ENCODE measurements around the gene POLN. TPM values are rescaled to one million over a fixed set of nuclear protein-coding genes. Genes with fewer than 3 reads are reported as not detected.
"Not testable (repeated sequence)": the region's sequence is repeated elsewhere in the genome, so short reads cannot be mapped to it uniquely, and the experiment has no call there.

Gene POLN
- total RNA-seq, 1 experiment from 2014 or later: 1.2 TPM

DNA sequence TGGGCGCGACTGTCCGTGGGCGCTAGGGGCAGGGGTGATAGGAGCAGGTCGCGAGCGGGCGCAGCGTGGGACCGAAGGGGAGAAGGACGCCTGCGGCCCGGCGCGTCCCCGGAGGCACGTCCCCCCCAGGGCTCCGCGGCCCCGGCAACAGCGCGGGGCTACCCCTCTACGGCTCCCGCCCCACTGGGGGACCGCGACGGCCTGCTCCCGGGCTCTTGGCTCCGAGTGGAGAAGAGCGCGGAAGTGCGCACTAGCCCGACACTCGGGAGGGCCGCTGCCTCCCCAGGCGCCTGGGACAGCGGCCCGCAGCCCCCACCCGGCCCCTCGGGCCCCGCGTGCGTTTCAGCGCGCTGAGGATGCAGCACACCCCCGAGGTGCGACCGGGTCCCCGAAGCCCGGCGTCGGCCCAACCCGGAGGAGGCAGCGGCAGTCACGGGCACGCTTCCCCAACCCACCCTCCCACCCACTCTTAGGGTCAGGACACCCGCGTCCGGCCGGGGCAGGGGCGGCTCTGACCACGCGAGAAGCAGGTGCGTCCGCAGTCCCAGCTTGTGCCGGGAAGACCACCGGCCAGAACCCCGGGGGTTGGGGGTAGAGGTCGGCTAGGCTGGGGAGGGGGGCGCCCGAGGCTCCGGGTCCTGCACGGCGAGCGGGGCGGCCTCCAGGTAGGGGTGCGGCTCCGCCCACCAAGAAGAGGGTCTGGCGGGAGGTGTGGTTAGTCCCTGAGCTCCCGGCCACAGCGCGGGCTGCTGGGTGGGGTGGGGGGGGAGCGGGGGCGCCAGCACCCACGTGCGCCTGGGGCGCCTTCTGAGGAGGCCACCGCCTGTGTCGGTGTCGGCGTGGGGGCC, 201.3 kb downstream of the POLN start:
- H3K4me1 Mint-ChIP-seq (ENCODE audit: low read depth, unreplicated experiment): peaks cover 9% of the 10 kb centered on the region
- intact Hi-C loops (cut with micrococcal nuclease; ENCODE audit: unreplicated experiment): loop anchor here (2.0 kb wide), 1 partner anchor 32 kb away; the partner anchor contains the start of gene NELFA
- H3K36me3 Mint-ChIP-seq (ENCODE audit: insufficient read depth, unreplicated experiment): peaks cover 6% of the 10 kb centered on the region
- H3K9me3 Mint-ChIP-seq (ENCODE audit: unreplicated experiment): no peaks in the 10 kb centered on the region
- H3K27ac Mint-ChIP-seq (ENCODE audit: unreplicated experiment): no peak overlapping the region
- TF ChIP-seq, protein P1, sequence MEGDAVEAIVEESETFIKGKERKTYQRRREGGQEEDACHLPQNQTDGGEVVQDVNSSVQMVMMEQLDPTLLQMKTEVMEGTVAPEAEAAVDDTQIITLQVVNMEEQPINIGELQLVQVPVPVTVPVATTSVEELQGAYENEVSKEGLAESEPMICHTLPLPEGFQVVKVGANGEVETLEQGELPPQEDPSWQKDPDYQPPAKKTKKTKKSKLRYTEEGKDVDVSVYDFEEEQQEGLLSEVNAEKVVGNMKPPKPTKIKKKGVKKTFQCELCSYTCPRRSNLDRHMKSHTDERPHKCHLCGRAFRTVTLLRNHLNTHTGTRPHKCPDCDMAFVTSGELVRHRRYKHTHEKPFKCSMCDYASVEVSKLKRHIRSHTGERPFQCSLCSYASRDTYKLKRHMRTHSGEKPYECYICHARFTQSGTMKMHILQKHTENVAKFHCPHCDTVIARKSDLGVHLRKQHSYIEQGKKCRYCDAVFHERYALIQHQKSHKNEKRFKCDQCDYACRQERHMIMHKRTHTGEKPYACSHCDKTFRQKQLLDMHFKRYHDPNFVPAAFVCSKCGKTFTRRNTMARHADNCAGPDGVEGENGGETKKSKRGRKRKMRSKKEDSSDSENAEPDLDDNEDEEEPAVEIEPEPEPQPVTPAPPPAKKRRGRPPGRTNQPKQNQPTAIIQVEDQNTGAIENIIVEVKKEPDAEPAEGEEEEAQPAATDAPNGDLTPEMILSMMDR (IDR thresholded peaks at IDR 0.05; ENCODE audit: insufficient read depth in 1 of 2, low read depth in 1 of 2, low read length in 1 of 2, severe bottlenecking in 1 of 2, unreplicated experiment in 1 of 2): no peak
- no peaks in the 10 kb centered on the region for H3K9me3 ChIP-seq
- DNase-seq: peak in 1 of 2 experiments; percentile 37
- ChIA-PET POLR2A (no interaction called here), CTCF (interaction anchor here (0.7 to 1.0 kb wide), 2 partner anchors 12 to 31 kb away, joined by 4 to 7 read pairs; no protein-coding TSS in a partner anchor)
- H3K4me3 Mint-ChIP-seq (ENCODE audit: unreplicated experiment): peak overlapping the region; percentile 85
- no TSS peak for BruUV-seq (replicated peaks)
- H3K4me3 ChIP-seq (ENCODE audit: low read depth, low read length): peak overlapping the region; percentile 87
- H3K27me3 ChIP-seq (replicated peaks; ENCODE audit: control insufficient read depth, insufficient read depth, low read length): no peaks in the 10 kb centered on the region
- H3K4me1 ChIP-seq: peaks cover 4% of the 10 kb centered on the region; the same call in 1 of the 2 replicates
- no peaks in the 10 kb centered on the region for H3K27me3 Mint-ChIP-seq (ENCODE audit: insufficient read depth, unreplicated experiment)
- no peaks in the 10 kb centered on the region for H3K36me3 ChIP-seq (ENCODE audit: control insufficient read depth, insufficient read depth, low read length)

DNA sequence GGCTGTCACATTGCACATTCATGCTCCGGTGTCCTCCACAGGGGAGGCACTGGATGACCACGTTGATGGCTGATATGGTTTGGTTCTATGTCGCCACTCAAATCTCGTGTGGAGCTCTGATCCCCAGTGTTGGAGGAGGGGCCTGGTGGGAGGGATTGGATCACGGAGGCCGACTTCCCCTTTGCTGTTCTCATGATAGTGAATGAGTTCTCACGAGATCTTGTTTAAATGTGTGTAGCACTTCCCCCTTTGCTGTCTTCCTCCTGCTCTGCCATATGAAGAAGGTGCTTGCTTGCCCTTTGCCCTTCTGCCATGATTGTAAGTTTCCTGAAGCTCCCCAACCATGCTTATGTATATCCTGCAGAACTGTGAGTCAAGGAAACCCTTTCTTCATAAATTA, 205.1 kb downstream of the POLN start:
- peak overlapping the region; percentile 76 for H3K27ac Mint-ChIP-seq (ENCODE audit: unreplicated experiment)
- peak; percentile 54 to 57 for DNase-seq
- no peaks in the 10 kb centered on the region for H3K27me3 Mint-ChIP-seq (ENCODE audit: insufficient read depth, unreplicated experiment)
- CTCF ChIA-PET: no interaction called here
- peak overlapping the region; percentile 73 for H3K4me3 Mint-ChIP-seq (ENCODE audit: unreplicated experiment)
- intact Hi-C loops (cut with micrococcal nuclease; ENCODE audit: unreplicated experiment): no loop called here
- H3K9me3 Mint-ChIP-seq (ENCODE audit: unreplicated experiment): no peaks in the 10 kb centered on the region
- H3K4me1 Mint-ChIP-seq (ENCODE audit: low read depth, unreplicated experiment): peaks cover 9% of the 10 kb centered on the region
- no peaks in the 10 kb centered on the region for H3K36me3 ChIP-seq (ENCODE audit: control insufficient read depth, insufficient read depth, low read length)
- H3K9me3 ChIP-seq: no peaks in the 10 kb centered on the region
- no peaks in the 10 kb centered on the region for H3K36me3 Mint-ChIP-seq (ENCODE audit: insufficient read depth, unreplicated experiment)
- TF ChIP-seq, protein P1 (IDR thresholded peaks at IDR 0.05; ENCODE audit: insufficient read depth in 1 of 2, low read depth in 1 of 2, low read length in 1 of 2, severe bottlenecking in 1 of 2, unreplicated experiment in 1 of 2): no peak
- POLR2A ChIA-PET: interaction anchor here (1.0 to 2.0 kb wide), 2 partner anchors 15 to 28 kb away, joined by 3 to 12 read pairs; partner anchors contain the start of gene NELFA
- no TSS peak for BruUV-seq (replicated peaks)
- peak overlapping the region; percentile 34 for H3K4me3 ChIP-seq (ENCODE audit: low read depth, low read length)
- H3K27me3 ChIP-seq (replicated peaks; ENCODE audit: control insufficient read depth, insufficient read depth, low read length): no peaks in the 10 kb centered on the region
- H3K4me1 ChIP-seq: no peaks in the 10 kb centered on the region; the same call in 1 of the 2 replicates

DNA sequence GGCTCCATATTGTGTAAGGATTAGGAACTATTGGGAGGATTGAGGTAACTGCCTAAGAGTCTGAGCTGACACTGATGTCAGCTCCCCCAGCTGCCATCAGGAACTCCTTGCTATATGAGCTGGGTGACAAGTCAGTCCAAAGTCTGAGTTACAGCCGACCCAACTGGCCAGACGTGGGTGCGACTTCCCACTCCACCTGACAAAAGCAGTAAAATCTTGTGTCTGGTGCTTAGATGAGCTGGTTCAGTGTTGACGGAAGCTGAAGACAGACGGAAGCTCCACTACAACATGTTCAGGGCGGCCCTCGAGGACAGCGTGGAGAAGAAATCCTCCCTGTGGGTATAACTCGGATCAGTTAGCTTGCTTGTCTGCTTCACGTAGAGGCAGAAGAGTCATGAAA, 205.6 kb downstream of the POLN start:
- POLR2A ChIA-PET: interaction anchor here (0.5 to 2.0 kb wide), 3 partner anchors 13 to 27 kb away, joined by 3 to 12 read pairs (median 3); partner anchors contain the start of gene NELFA

DNA sequence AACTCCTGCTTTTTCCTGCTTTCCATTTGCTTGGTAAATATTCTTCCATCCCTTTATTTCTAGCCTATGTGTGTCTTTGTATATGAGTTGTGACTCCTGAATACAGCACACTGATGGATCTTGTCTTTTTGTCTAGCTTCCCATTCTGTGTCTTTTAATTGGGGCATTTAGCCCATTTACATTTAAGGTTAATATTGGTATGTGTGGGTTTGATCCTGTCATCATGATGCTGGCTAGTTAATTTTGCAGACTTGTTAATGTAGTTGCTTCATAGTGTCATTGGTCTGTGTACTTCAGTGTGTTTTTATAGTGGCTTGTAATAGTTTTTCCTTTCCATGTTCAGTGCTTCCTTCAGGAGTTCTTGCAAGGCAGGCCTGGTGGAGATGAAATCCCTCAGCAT, 210.8 kb downstream of the POLN start:
- H3K36me3 ChIP-seq (ENCODE audit: control insufficient read depth, insufficient read depth, low read length); H3K9me3 ChIP-seq; POLR2A ChIA-PET; H3K27me3 Mint-ChIP-seq (ENCODE audit: insufficient read depth, unreplicated experiment); H3K27ac Mint-ChIP-seq (ENCODE audit: unreplicated experiment); BruUV-seq (replicated peaks); H3K9me3 Mint-ChIP-seq (ENCODE audit: unreplicated experiment); H3K4me3 Mint-ChIP-seq (ENCODE audit: unreplicated experiment); H3K4me3 ChIP-seq (ENCODE audit: low read depth, low read length); H3K4me1 Mint-ChIP-seq (ENCODE audit: low read depth, unreplicated experiment); DNase-seq; intact Hi-C loops (cut with micrococcal nuclease; ENCODE audit: unreplicated experiment); H3K36me3 Mint-ChIP-seq (ENCODE audit: insufficient read depth, unreplicated experiment); H3K27me3 ChIP-seq (replicated peaks; ENCODE audit: control insufficient read depth, insufficient read depth, low read length); H3K4me1 ChIP-seq: not testable (repeated sequence)
- CTCF ChIA-PET: interaction anchor here (0.6 kb wide), 1 partner anchor 788 kb away, joined by 3 read pairs; no protein-coding TSS in a partner anchor

More for the DNA sequence above, 205.6 kb downstream of the POLN start:
- DNase-seq: peak; percentile 36 to 48
- no peaks in the 10 kb centered on the region for H3K9me3 Mint-ChIP-seq (ENCODE audit: unreplicated experiment)
- H3K4me3 Mint-ChIP-seq (ENCODE audit: unreplicated experiment): peak overlapping the region; percentile 73
- H3K27ac Mint-ChIP-seq (ENCODE audit: unreplicated experiment): peak overlapping the region; percentile 76
- CTCF ChIA-PET: no interaction called here
- Histone ChIP-seq H3K4me1 (no peaks in the 10 kb centered on the region; the same call in 1 of the 2 replicates), H3K4me3 (ENCODE audit: low read depth, low read length) (peak overlapping the region; percentile 34), H3K9me3 (no peaks in the 10 kb centered on the region), H3K36me3 (ENCODE audit: control insufficient read depth, insufficient read depth, low read length) (no peaks in the 10 kb centered on the region), H3K27me3 (replicated peaks; ENCODE audit: control insufficient read depth, insufficient read depth, low read length) (no peaks in the 10 kb centered on the region)
- BruUV-seq (replicated peaks): TSS peak; percentile 28
- TF ChIP-seq, protein P1 (IDR thresholded peaks at IDR 0.05; ENCODE audit: insufficient read depth in 1 of 2, low read depth in 1 of 2, low read length in 1 of 2, severe bottlenecking in 1 of 2, unreplicated experiment in 1 of 2): no peak
- no peaks in the 10 kb centered on the region for H3K36me3 Mint-ChIP-seq (ENCODE audit: insufficient read depth, unreplicated experiment)
- H3K4me1 Mint-ChIP-seq (ENCODE audit: low read depth, unreplicated experiment): peaks cover 9% of the 10 kb centered on the region
- H3K27me3 Mint-ChIP-seq (ENCODE audit: insufficient read depth, unreplicated experiment): no peaks in the 10 kb centered on the region
- intact Hi-C loops (cut with micrococcal nuclease; ENCODE audit: unreplicated experiment): no loop called here

Measured in Caco-2 (cell line).